Cardiac ventricle fibroblast (primary cell): Measurements from ENCODE around the gene MRM2. TPM values are rescaled to one million over a fixed set of nuclear protein-coding genes. Genes with fewer than 3 reads are reported as not detected.

Experiments used
- total RNA-seq: library from RNA; depleted of rRNA; stranded (reverse); fragments of >200 nt; gene quantifications from 2 replicates; pipeline ENCODE4 v1.2.3, GENCODE V29; 2015

Gene MRM2
- total RNA-seq = 16.0 and 16.3 TPM in 2 replicates

DNA sequence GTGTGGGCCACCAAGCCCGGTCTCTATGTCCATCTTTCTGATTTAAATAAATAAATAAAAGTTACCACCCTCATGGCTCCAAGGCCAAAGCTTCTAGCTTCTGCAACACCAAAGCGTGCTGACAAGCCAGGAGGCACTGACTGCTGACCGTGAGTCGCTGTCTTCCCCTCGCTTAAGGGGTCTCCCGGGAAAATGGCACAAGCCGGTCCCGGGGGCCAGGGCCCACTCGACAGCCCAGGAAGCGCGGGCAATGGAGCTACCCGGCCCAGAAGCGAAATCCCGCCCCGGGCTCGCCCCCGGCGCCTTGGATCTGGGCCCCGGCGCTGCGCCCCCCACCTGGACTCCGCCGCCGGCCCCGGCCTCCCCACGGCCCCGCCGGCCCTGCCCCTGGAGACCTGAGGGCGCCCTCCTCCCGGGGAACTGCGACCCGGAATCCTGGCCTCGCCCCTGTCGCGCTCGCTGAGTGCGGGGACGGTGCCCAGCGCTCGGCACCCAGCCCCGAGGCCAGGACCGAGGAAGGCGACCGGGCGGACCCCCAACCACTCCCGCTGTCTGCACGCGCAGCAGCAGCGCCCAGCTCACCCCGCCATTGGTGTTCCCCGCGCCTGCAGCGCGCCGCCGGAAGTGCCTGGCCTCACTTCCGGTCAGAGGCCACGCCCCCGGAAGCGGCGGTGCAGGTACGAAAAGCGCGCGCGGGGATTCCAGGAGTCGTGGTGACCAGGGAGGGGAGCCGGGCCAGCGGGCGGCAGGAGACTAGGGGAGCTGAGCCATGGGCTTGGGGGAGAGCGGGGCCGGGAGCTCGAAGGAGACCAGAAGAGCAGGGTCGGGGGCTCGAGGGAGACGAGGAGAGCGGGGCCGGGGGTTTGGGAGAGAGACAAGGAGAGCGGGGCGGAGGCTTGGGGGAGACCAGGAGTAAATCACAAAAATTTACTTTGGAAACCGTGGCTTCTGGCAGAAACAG is at the start of gene MRM2, which contains the start of gene NUDT1:
Gene MRM2, minus strand, starts transcription at position 626 of the 961 bp plus-strand sequence. Its CDS starts 36 bp downstream, at position 590.
Gene NUDT1, plus strand, starts transcription at position 647 of the 961 bp plus-strand sequence. CDS start 2,349 bp downstream, outside the sequence.

DNA sequence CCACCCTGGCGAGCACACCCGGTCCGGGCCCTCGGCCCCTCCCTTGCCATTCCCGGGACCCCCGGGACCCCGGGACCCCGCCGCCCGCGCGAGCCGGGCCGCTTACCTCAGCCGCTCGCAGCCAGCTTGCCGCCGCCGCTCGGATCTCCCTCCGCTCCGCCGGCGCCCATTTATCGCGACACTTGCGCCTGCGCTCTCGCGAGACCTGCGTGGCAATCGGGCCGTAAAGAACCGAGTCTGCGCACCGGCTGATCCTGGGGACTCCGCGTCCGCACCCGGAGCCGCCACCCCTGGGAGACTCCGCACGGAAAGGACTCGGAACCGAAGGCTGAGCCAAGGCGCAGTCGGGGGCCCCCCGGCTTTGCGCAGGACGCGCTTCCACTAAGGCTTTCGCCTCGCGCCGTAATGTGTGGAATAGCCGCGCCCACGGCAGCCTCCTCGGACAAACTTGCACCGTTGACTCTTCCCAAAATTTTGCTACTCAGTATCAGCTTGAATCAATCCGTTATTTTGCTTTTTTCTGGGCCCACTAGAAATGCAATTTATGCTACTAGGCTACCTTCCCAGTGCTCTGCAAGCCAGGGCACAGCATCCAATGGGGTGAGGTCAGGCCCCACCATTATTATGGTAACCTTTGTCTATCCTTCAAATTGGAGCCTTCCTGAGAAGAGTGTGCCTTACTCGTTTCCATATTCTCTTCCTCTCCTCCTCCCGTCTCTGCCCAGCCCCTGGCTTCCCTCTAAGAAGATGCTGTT is 9.1 kb downstream of the MRM2 start, which contains the start of gene MAD1L1:
Gene MAD1L1, minus strand, starts transcription at position 180 of the 755 bp plus-strand sequence. CDS start 2,812 bp downstream, outside the sequence.

Other genes with a start within 250 kb of the MRM2 start
- 23.8 and 37.1 TPM in 2 replicates for gene MAD1L1, start 9.3 kb downstream of the MRM2 start, total RNA-seq
- gene NUDT1, start within 50 bp of the MRM2 start, total RNA-seq = 17.8 and 25.2 TPM in 2 replicates
- 14.3 and 32.2 TPM in 2 replicates for gene SNX8, start 72.2 kb upstream of the MRM2 start, total RNA-seq
- gene EIF3B, start 112.6 kb upstream of the MRM2 start, total RNA-seq = 129 and 133 TPM in 2 replicates
- gene CHST12, start 161.4 kb upstream of the MRM2 start, total RNA-seq = 14.7 and 21.4 TPM in 2 replicates
- not detected in 2 replicates for gene GRIFIN, start 234.2 kb upstream of the MRM2 start, total RNA-seq